Fibroblast of pulmonary artery (primary cell): ENCODE measurements around the gene IFNE.

Experiments
- DNase-seq: peaks from one replicate; pipeline ENCODE4 v3.0.0-alpha.2; 2010; ENCODE audit warnings: low read depth
- H3K4me3 ChIP-seq: replicated peaks from 2 replicates; pipeline ENCODE4 v1.5.1; 2011; ENCODE audit warnings: low read depth, mild to moderate bottlenecking, control low read depth, low read length, moderate library complexity
- CTCF ChIP-seq: IDR thresholded peaks from 2 replicates; pipeline ENCODE4 v1.5.1; 2011; ENCODE audit warnings: mild to moderate bottlenecking, control low read depth, low read length, inconsistent platforms; ENCODE audit errors: missing control alignments

Gene IFNE

GRCh38 chr9:21522348-21522747, 40.2 kb upstream of the IFNE start:
- no peak overlapping the region for H3K4me3 ChIP-seq
- DNase-seq: no peak
- no peak for TF ChIP-seq CTCF

GRCh38 chr9:21521448-21521847, 39.3 kb upstream of the IFNE start:
- DNase-seq: no peak
- no peak overlapping the region for H3K4me3 ChIP-seq
- TF ChIP-seq CTCF: no peak

- H3K4me3 ChIP-seq: no peak overlapping the region
- no peak for TF ChIP-seq CTCF
Measured at GRCh38 chr9:21520501-21521228, 38.6 kb upstream of the IFNE start.

GRCh38 chr9:21519855-21520434, 37.8 kb upstream of the IFNE start:
- H3K4me3 ChIP-seq: no peak overlapping the region
- DNase-seq: no peak
- no peak for TF ChIP-seq CTCF

More at GRCh38 chr9:21520501-21521228, 38.6 kb upstream of the IFNE start:
- no peak for DNase-seq

GRCh38 chr9:21516796-21517195, 34.7 kb upstream of the IFNE start:
- no peak for DNase-seq
- no peak overlapping the region for H3K4me3 ChIP-seq
- TF ChIP-seq CTCF: no peak

GRCh38 chr9:21513431-21513830, 31.3 kb upstream of the IFNE start:
- TF ChIP-seq CTCF: no peak
- DNase-seq: no peak
- no peak overlapping the region for H3K4me3 ChIP-seq

- no peak for DNase-seq
- no peak overlapping the region for H3K4me3 ChIP-seq
- TF ChIP-seq CTCF: no peak
Measured at GRCh38 chr9:21510806-21511205, 28.7 kb upstream of the IFNE start.
